H1 (cell line): ENCODE measurements around the gene TAAR9. TPM values are rescaled to one million over a fixed set of nuclear protein-coding genes. Genes with fewer than 3 reads are reported as not detected.

ENCODE experiments used
- CTCF ChIA-PET: fragments of 300-600 bp; sonication (Branson Sonifier 250); formaldehyde crosslinking; loops from one replicate; lab custom pipeline; 2021; ENCODE audit not compliant: partially characterized antibody; lab: Charles Lee
- POLR2A ChIA-PET: fragments of 300-600 bp; sonication (Branson Sonifier 250); formaldehyde crosslinking; loops from one replicate; lab custom pipeline; 2021; ENCODE audit warnings: inconsistent platforms; ENCODE audit not compliant: partially characterized antibody; lab: Charles Lee
- DNase-seq, 2 experiments: peaks; one replicate each; pipeline versions ENCODE4 v3.0.0 to v3.0.0-alpha.2; 2010 to 2022; ENCODE audit warnings: low spot score in 2 of 2, low read depth in 1 of 2, mixed read lengths in 1 of 2
- FAIRE-seq: peaks from 2 replicates; lab custom pipeline; 2011; peaks lifted over from hg19 to GRCh38; lab: Jason Lieb, UNC
- H2AFZ ChIP-seq: 2 replicates; pipeline ENCODE4 v1.8.1; 2012; ENCODE audit warnings: low read length, inconsistent platforms
- H2AK5ac ChIP-seq: 2 replicates; pipeline ENCODE4 v1.6.1; 2013; ENCODE audit warnings: low read depth, low read length
- H2BK120ac ChIP-seq: replicated peaks from 2 replicates; pipeline ENCODE3; 2013; ENCODE audit warnings: low read depth, low read length, inconsistent platforms
- H2BK12ac ChIP-seq: 2 replicates; pipeline ENCODE4 v1.6.1; 2013; ENCODE audit warnings: low read depth, low read length
- H2BK15ac ChIP-seq: 2 replicates; pipeline ENCODE4 v1.6.1; 2013; ENCODE audit warnings: low read length
- H2BK20ac ChIP-seq: 2 replicates; pipeline ENCODE4 v1.6.1; 2013; ENCODE audit warnings: low read length
- H2BK5ac ChIP-seq: 2 replicates; pipeline ENCODE4 v1.6.1; 2013; ENCODE audit warnings: low read depth, low read length
- H3K14ac ChIP-seq: 2 replicates; pipeline ENCODE4 v1.6.1; 2013; ENCODE audit warnings: inconsistent platforms; ENCODE audit not compliant: insufficient read length
- H3K18ac ChIP-seq: 2 replicates; pipeline ENCODE4 v1.6.1; 2013; ENCODE audit warnings: low read length; ENCODE audit errors: extremely low read depth
- H3K23ac ChIP-seq: 2 replicates; pipeline ENCODE4 v1.6.1; 2013; ENCODE audit warnings: inconsistent platforms; ENCODE audit not compliant: insufficient read length
- H3K23me2 ChIP-seq: 2 replicates; pipeline ENCODE4 v1.6.1; 2013; ENCODE audit warnings: low read depth, low read length
- H3K27ac ChIP-seq: 2 replicates; pipeline ENCODE4 v1.6.1; 2011; ENCODE audit warnings: low read depth, low read length, inconsistent platforms
- H3K27me3 ChIP-seq, 4 experiments: replicated peaks in 1 of 4; 1 replicate in 1 of 4; 2 replicates in 3 of 4; pipeline versions ENCODE4 v1.6.1 to v1.8.1; 2011 to 2013; ENCODE audit warnings: low read length in 3 of 4, mild to moderate bottlenecking in 3 of 4, inconsistent platforms in 2 of 4, mixed read lengths in 2 of 4, moderate library complexity in 1 of 4; ENCODE audit not compliant: control insufficient read depth in 3 of 4, insufficient read depth in 3 of 4; ENCODE audit errors: extremely low read depth in 1 of 4
- H3K36me3 ChIP-seq, 4 experiments: 2 replicates each; pipeline versions ENCODE4 v1.6.1 to v1.8.1; 2011 to 2013; ENCODE audit warnings: mild to moderate bottlenecking in 4 of 4, low read length in 3 of 4, moderate library complexity in 2 of 4, control low read depth in 1 of 4, inconsistent platforms in 1 of 4; ENCODE audit not compliant: insufficient read depth in 4 of 4, control insufficient read depth in 2 of 4
- H3K4ac ChIP-seq: replicated peaks from 2 replicates; pipeline ENCODE3; 2013; ENCODE audit warnings: low read length, low read depth, mixed read lengths, inconsistent platforms; ENCODE audit not compliant: insufficient read length
- H3K4me1 ChIP-seq, 4 experiments: replicated peaks in 1 of 4; 1 replicate in 1 of 4; 2 replicates in 3 of 4; pipeline versions ENCODE4 v1.6.1 to v1.8.1; 2011 to 2013; ENCODE audit warnings: low read length in 3 of 4, inconsistent platforms in 2 of 4, mixed read lengths in 1 of 4; ENCODE audit not compliant: insufficient read depth in 4 of 4, control insufficient read depth in 3 of 4
- H3K4me2 ChIP-seq, 2 experiments: 2 replicates each; pipeline versions ENCODE4 v1.6.1 to v1.8.1; 2011 to 2013; ENCODE audit warnings: low read depth in 2 of 2, low read length in 2 of 2, control low read depth in 1 of 2, inconsistent platforms in 1 of 2, mild to moderate bottlenecking in 1 of 2; ENCODE audit not compliant: insufficient read depth in 1 of 2
- H3K4me3 ChIP-seq, 4 experiments: fragments of 200-600, 300-600 bp in 1 of 4; sonication (generic), shearing (Covaris generic), sonication (Bioruptor Twin) in 1 of 4; 2 replicates each; pipeline versions ENCODE4 v1.5.1 to v1.8.1; 2011 to 2016; ENCODE audit warnings: low read length in 4 of 4, low read depth in 3 of 4, control low read depth in 2 of 4, inconsistent platforms in 2 of 4, mild to moderate bottlenecking in 2 of 4, mixed read lengths in 1 of 4, moderate library complexity in 1 of 4; ENCODE audit not compliant: insufficient read depth in 2 of 4; ENCODE audit errors: extremely low read depth in 1 of 4
- H3K56ac ChIP-seq: replicated peaks from 2 replicates; pipeline ENCODE3; 2013; ENCODE audit warnings: low read depth, mild to moderate bottlenecking, mixed read lengths, low read length, inconsistent platforms; ENCODE audit not compliant: insufficient read length
- H3K79me1 ChIP-seq: 2 replicates; pipeline ENCODE4 v1.6.1; 2013; ENCODE audit warnings: low read depth, low read length, control low read depth
- H3K79me2 ChIP-seq, 2 experiments: 2 replicates each; pipeline versions ENCODE4 v1.6.1 to v1.8.1; 2012 to 2013; ENCODE audit warnings: low read length in 2 of 2, mild to moderate bottlenecking in 2 of 2, inconsistent platforms in 1 of 2; ENCODE audit not compliant: insufficient read depth in 2 of 2, control insufficient read depth in 1 of 2
- H3K9ac ChIP-seq, 4 experiments: replicated peaks in 1 of 4; 1 replicate in 1 of 4; 2 replicates in 3 of 4; pipeline versions ENCODE4 v1.6.1 to v1.8.1; 2011 to 2013; ENCODE audit warnings: low read depth in 3 of 4, low read length in 3 of 4, control low read depth in 2 of 4, mild to moderate bottlenecking in 2 of 4, moderate library complexity in 2 of 4, inconsistent platforms in 1 of 4; ENCODE audit errors: extremely low read depth in 1 of 4
- H3K9me3 ChIP-seq, 2 experiments: 2 replicates each; pipeline versions ENCODE4 v1.6.1 to v1.8.1; 2012 to 2013; ENCODE audit warnings: mild to moderate bottlenecking in 2 of 2, moderate library complexity in 2 of 2, control low read depth in 1 of 2, inconsistent platforms in 1 of 2, low read depth in 1 of 2, low read length in 1 of 2, mixed read lengths in 1 of 2; ENCODE audit not compliant: insufficient read depth in 2 of 2
- H4K20me1 ChIP-seq, 2 experiments: replicated peaks in 1 of 2; 2 replicates each; pipeline versions ENCODE3 to v1.8.1; 2011 to 2013; ENCODE audit warnings: inconsistent platforms in 2 of 2, low read length in 2 of 2, mild to moderate bottlenecking in 1 of 2; ENCODE audit not compliant: insufficient read depth in 2 of 2, control insufficient read depth in 1 of 2
- H4K5ac ChIP-seq: 2 replicates; pipeline ENCODE4 v1.6.1; 2013; ENCODE audit warnings: low read length, low read depth, mixed read lengths, inconsistent platforms; ENCODE audit not compliant: insufficient read length
- H4K8ac ChIP-seq: 2 replicates; pipeline ENCODE4 v1.8.0; 2013; ENCODE audit warnings: mild to moderate bottlenecking, moderate library complexity, low read length, inconsistent platforms; ENCODE audit not compliant: insufficient read depth; ENCODE audit errors: extremely low read depth
- H4K91ac ChIP-seq: replicated peaks from 2 replicates; pipeline ENCODE3; 2013; ENCODE audit warnings: low read length, mixed read lengths, inconsistent platforms; ENCODE audit not compliant: insufficient read length
- CBX8 ChIP-seq: fragments of 300-800, 300-1000 bp; sonication (generic); IDR thresholded peaks from 2 replicates; pipeline ENCODE4 v1.7.1; 2016; ENCODE audit warnings: low read depth, low read length, borderline replicate concordance
- HDAC6 ChIP-seq: IDR thresholded peaks from one replicate; pipeline ENCODE4 v1.7.1; 2012; ENCODE audit warnings: low read depth, mild to moderate bottlenecking, inconsistent platforms, low read length, moderate library complexity
- YY1 ChIP-seq: IDR thresholded peaks from 2 replicates; pipeline ENCODE4 v1.6.1; 2011; ENCODE audit warnings: low read depth, mild to moderate bottlenecking, low read length
- WGBS, 2 experiments: shearing (Covaris generic) in 1 of 2; methylation state at CpG; one replicate each; pipeline versions ENCODE4 v1.1.6 to v1.1.7; 2013 to 2015; ENCODE audit warnings: low lambda C conversion rate in 2 of 2, mixed read lengths in 2 of 2, inconsistent platforms in 1 of 2, low coverage in 1 of 2, missing lambda C conversion rate in 1 of 2; ENCODE audit not compliant: insufficient replicate concordance in 2 of 2, insufficient coverage in 1 of 2, insufficient read length in 1 of 2; ENCODE audit errors: extremely low coverage in 1 of 2, missing lambda C conversion rate in 1 of 2; 5-methylcytosine and 5-hydroxymethylcytosine counted together
- polyA plus RNA-seq, 7 experiments: library from polyadenylated mRNA; depleted of rRNA in 3 of 7; stranded (reverse) in 5 of 7; unstranded in 2 of 7; fragments of >200 nt in 5 of 7; fragments of 200-250 nt in 2 of 7; gene quantifications; 1 replicate in 5 of 7; 2 replicates in 1 of 7; 4 replicates in 1 of 7; pipeline versions ENCODE4 v1.2.1 to v1.2.3, GENCODE V29; 2011 to 2013; ENCODE audit warnings: missing spikeins in 2 of 7, mixed read lengths in 2 of 7
- total RNA-seq: library from RNA; stranded (reverse); fragmentation: NEBNext Ultra II Directional; extraction: Animal tissue kit (Norgen Biotek cat#: 25700); gene quantifications from 2 replicates; pipeline ENCODE4 v1.2.1, GENCODE V29; 2021

The TAAR9 gene
- total and polyA plus RNA-seq, 2 of the 8 experiments (the other 6 are each of a cell fraction or from before 2014, with no cell fraction given) = not detected

DNA sequence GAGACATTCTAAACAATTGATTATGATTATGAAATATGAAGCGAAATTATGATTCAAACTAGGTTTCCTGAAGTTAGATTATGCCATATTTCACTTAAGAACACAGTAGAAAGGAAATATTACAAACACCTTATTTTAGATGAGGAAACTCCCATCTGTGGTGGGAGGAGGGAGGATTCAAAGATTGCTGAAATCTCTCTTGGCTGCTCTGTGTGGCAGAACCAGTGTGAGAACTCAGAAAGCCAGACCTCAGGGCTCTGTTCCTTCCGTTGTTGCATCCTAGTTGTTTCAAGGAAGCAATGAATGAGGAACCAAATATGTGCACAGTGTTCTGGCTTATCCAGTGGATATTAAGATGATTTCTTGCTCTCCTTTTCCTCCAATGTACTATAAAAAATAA lies 49.3 kb downstream of the TAAR9 start:
- Histone ChIP-seq H2AFZ (no peak overlapping the region), H2BK5ac (no peak overlapping the region), H4K5ac (no peak overlapping the region), H4K20me1 (no peaks in the 10 kb centered on the region), H4K8ac (no peak overlapping the region), H2AK5ac (no peak overlapping the region), H3K4ac (no peak overlapping the region), H3K79me2 (no peaks in the 10 kb centered on the region), H3K36me3 (no peaks in the 10 kb centered on the region), H2BK120ac (no peak overlapping the region), H3K27me3 (no peaks in the 10 kb centered on the region), H3K9ac (no peak overlapping the region), H2BK12ac (no peak overlapping the region), H3K23me2 (no peaks in the 10 kb centered on the region), H3K9me3 (no peaks in the 10 kb centered on the region), H3K27ac (no peak overlapping the region), H3K4me2 (no peak overlapping the region), H3K56ac (no peak overlapping the region), H3K18ac (no peak overlapping the region), H3K4me3 (no peak overlapping the region), H3K14ac (no peak overlapping the region), H3K4me1 (no peaks in the 10 kb centered on the region), H2BK20ac (no peak overlapping the region), H3K23ac (no peak overlapping the region), H2BK15ac (no peak overlapping the region), H3K79me1 (no peaks in the 10 kb centered on the region), H4K91ac (no peak overlapping the region)
- no peak for FAIRE-seq
- DNase-seq = no peak
- ChIA-PET POLR2A (no interaction called here), CTCF (no interaction called here)
- 92% methylated on average over 2 of the region's 2 CpGs; no CpG with 5 or more reads in 1 of the 2 experiments for WGBS, 2 experiments
- TF ChIP-seq CBX8 (no peak), YY1 (no peak), HDAC6 (no peak)
